Ecto neural progenitor cell (in vitro differentiated cells): ENCODE results near the gene UTP11.

Experiments
- DNase-seq: peaks from one replicate; pipeline ENCODE4 v3.0.0-alpha.2; 2018; ENCODE audit warnings: low spot score

Gene UTP11

GRCh38 chr1:38071312-38072256 lies 59.0 kb downstream of the UTP11 start:
- DNase-seq: no peak

DNA sequence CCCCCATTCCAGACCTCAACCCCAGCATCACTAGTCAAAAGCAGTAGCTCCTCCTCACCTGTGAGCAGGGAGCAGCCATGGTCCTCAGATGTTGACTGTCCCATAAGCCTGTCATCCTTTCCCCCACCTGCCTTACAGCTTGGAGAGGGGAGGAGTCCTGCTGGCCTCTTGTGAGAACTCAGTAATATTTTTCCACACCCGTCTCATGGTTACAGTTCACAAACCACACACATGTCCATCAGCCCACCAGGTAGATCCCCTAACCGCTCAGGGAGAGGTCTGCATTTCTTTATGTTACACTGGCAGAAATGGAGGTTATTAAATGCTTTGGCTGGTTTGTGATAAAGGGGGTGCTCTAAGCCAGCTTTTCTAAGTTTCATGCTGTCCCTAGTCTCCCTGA lies 60.3 kb downstream of the UTP11 start:
- DNase-seq: no peak

- DNase-seq: peak; percentile 67
Observed at GRCh38 chr1:38073534-38074301, 61.2 kb downstream of the UTP11 start.

GRCh38 chr1:38074302-38074677 lies 61.8 kb downstream of the UTP11 start:
- no peak for DNase-seq
